ENCODE data around the gene HOXD9. TPM values are rescaled to one million over a fixed set of nuclear protein-coding genes. Genes with fewer than 3 reads are reported as not detected.

The HOXD9 gene
- total RNA-seq, 2 donors from 2014 or later = not detected

DNA sequence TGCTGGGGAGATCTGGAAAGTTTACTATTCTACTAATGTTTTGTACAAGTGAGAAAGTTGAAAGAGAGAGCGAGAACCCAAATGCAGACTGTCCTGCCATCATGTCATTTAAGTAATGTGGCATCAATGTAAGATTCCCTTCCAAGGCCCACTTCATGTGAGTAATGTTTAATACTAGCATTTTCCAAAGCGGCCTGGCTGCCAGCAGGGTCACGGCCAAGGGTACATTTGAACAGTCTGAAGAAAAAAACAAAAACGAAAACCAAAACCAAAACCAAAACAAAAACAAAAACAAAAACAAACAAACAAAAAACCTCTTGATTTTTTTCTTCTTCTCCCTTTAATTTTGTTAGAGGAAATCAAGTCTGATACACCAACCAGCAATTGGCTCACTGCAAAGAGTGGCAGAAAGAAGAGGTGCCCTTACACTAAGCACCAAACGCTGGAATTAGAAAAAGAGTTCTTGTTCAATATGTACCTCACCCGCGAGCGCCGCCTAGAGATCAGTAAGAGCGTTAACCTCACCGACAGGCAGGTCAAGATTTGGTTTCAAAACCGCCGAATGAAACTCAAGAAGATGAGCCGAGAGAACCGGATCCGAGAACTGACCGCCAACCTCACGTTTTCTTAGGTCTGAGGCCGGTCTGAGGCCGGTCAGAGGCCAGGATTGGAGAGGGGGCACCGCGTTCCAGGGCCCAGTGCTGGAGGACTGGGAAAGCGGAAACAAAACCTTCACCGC lies 3.7 kb upstream of the HOXD9 start:
- Mint-ChIP-seq H3K9me3 (no peaks in the 10 kb centered on the region), H3K27ac (no peak overlapping the region), H3K36me3 (ENCODE audit: low read depth) (peaks cover 7% of the 10 kb centered on the region), H3K4me1 (peaks cover 8% of the 10 kb centered on the region), H3K27me3 (peaks cover 63% of the 10 kb centered on the region), H3K4me3 (no peak overlapping the region)
- ATAC-seq (replicated peaks) = no peak

DNA sequence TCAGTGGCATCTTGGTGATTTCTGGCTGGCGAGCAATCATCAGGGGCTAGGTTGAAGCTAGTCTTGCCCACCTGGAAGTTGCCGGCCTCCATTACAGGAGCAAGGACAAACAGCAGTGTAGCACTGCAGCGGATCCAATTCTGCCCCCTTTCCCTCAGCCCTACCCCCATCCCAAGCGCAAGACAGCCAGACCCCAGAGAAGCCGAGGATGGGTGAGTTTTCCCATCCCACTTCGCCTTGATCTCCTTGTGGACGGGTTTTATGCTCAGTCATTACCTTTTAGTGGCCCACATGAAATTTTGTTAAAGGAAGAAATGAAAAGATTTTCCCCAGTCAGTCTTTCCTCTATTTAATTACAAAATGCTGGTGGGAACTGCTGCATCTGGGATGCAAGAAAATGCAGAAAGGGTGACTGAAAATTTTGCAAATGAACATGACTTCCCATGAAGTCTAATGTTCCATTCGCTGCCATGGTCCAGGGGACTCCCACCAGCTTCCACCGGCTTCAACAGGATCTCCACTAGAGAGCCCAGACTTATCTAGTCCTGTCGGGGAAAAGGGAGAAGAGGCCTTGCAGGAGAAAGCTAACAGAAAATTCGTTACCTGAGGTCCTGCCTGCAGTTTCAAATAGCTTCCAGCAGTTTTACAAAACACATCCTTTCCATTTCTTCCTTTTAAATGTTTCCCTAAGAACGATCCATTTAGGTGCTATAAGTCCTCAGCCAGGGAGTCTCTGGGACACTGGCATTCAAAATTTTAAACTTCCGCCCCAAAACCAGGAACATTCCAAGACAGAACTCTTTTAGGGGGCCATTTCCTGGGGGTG lies 1.9 kb upstream of the HOXD9 start:
- Mint-ChIP-seq H3K36me3 (ENCODE audit: low read depth) (peaks cover 7% of the 10 kb centered on the region), H3K9me3 (no peaks in the 10 kb centered on the region), H3K27ac (no peak overlapping the region), H3K4me3 (no peak overlapping the region), H3K27me3 (peaks cover 69% of the 10 kb centered on the region), H3K4me1 (peaks cover 8% of the 10 kb centered on the region)
- ATAC-seq (replicated peaks) = no peak

DNA sequence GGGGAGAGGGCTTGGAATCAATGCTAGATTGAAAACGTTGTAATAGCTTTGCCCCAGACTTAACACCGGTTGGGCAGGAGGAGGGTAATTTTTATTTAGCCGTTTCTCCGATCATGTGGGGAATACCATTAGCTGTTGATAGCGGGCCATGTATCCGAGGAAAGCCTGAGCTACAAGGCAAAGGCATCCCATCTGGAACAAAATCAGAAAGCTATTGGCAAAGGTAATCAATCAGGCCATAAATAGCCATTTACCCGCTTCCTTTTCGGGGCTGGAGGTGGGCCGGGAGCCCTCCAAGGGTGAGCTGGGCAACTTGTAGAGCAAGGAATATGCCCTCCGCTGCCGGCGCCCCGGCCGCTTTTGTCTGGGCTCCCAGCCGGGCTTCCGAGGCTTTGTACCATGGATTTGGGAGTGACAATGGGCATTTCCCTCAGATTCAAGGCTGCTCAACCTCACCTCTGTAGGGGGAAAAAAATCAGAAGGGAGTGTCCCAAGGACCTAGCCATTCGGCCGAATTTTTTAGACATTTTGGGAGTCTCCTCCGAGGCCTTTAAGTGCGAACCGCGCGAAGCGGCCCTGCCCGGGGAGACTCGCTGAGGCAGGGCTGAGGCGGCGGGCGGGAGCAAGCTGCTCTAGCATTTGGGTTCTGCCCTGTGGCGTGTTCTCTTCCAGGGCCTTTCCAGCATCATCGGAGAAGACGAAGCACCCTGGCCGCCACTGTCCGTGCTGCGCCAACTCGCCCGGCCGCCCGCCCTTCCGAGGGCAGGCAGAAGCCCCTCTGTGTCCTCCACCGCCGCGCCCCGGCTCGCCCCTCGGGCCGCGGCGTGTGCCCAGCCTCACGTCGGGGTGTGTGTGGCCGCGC lies 1.1 kb upstream of the HOXD9 start:
- H3K36me3 Mint-ChIP-seq (ENCODE audit: low read depth) = peaks cover 7% of the 10 kb centered on the region
- no peak for ATAC-seq (replicated peaks)

GRCh38 chr2:176122052-176122682 lies 352 bp upstream of the HOXD9 start:
- Mint-ChIP-seq H3K27ac (no peak overlapping the region), H3K9me3 (no peaks in the 10 kb centered on the region), H3K36me3 (ENCODE audit: low read depth) (peaks cover 7% of the 10 kb centered on the region), H3K4me3 (no peak overlapping the region), H3K4me1 (peaks cover 8% of the 10 kb centered on the region), H3K27me3 (peaks cover 69% of the 10 kb centered on the region)
- no peak for ATAC-seq (replicated peaks)

More for the DNA sequence above, 1.1 kb upstream of the HOXD9 start:
- peaks cover 72% of the 10 kb centered on the region for H3K27me3 Mint-ChIP-seq
- no peak overlapping the region for H3K27ac Mint-ChIP-seq
- H3K9me3 Mint-ChIP-seq = no peaks in the 10 kb centered on the region
- no peak overlapping the region for H3K4me3 Mint-ChIP-seq
- peaks cover 8% of the 10 kb centered on the region for H3K4me1 Mint-ChIP-seq

GRCh38 chr2:176123411-176124109 lies 1.0 kb downstream of the HOXD9 start:
- peaks cover 5% of the 10 kb centered on the region for H3K4me1 Mint-ChIP-seq
- no peaks in the 10 kb centered on the region for H3K9me3 Mint-ChIP-seq
- peaks cover 70% of the 10 kb centered on the region for H3K27me3 Mint-ChIP-seq
- H3K36me3 Mint-ChIP-seq (ENCODE audit: low read depth) = peaks cover 14% of the 10 kb centered on the region
- no peak overlapping the region for H3K27ac Mint-ChIP-seq
- H3K4me3 Mint-ChIP-seq = peak overlapping the region; percentile 12
- no peak for ATAC-seq (replicated peaks)

- Mint-ChIP-seq H3K27ac (no peak overlapping the region), H3K4me3 (peak overlapping the region; percentile 12), H3K27me3 (peaks cover 70% of the 10 kb centered on the region), H3K9me3 (no peaks in the 10 kb centered on the region), H3K36me3 (ENCODE audit: low read depth) (peaks cover 15% of the 10 kb centered on the region), H3K4me1 (no peaks in the 10 kb centered on the region)
- no peak for ATAC-seq (replicated peaks)
Measured at GRCh38 chr2:176124110-176124946, 1.8 kb downstream of the HOXD9 start.

DNA sequence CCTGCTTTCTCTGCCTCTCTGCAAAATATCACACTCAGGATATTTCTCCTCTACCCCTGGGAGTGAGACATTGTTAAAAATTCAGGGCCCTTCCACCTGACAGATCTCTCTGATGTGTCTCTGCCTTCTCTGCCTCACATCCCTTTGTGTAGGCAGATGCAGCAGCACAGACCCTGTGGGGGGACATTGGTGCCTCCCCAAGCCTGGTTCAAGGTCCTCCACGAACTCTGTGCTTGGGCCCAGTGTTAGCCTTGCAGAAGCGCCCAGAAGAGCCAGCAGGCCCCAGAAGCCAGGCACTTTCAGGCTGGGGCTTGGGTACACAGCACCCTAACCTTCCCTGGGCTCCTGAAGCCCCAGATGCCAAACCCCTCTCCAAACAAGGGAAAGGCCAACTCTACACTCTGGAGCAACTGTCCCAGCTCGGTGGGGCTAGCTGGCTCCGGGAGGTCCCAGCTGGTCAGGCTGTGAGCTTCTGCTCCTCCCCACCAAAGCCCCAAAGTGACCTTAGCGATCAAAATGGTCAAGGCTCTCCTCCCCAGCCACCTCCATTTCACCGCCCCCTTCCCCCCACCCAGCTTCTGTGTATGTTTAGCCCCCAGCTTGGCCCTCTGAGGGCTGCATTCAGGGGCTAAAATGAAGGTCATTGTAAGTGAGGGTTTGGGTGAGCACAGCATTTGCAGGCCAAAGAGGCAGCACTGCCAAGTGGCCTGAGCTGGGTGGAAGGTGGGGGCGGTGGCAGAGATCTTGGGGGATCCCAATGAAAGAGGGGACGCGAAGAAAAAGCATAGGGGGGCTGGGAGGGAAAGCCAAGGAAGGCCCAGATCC lies 2.6 kb downstream of the HOXD9 start:
- H3K27me3 Mint-ChIP-seq = peaks cover 62% of the 10 kb centered on the region
- H3K27ac Mint-ChIP-seq = no peak overlapping the region
- no peaks in the 10 kb centered on the region for H3K4me1 Mint-ChIP-seq
- peaks cover 9% of the 10 kb centered on the region for H3K36me3 Mint-ChIP-seq (ENCODE audit: low read depth)
- ATAC-seq (replicated peaks) = no peak
- H3K4me3 Mint-ChIP-seq = no peak overlapping the region
- no peaks in the 10 kb centered on the region for H3K9me3 Mint-ChIP-seq

- no peaks in the 10 kb centered on the region for H3K4me1 Mint-ChIP-seq
- ATAC-seq (replicated peaks) = no peak
- H3K4me3 Mint-ChIP-seq = no peak overlapping the region
- H3K27ac Mint-ChIP-seq = no peak overlapping the region
- peaks cover 57% of the 10 kb centered on the region for H3K27me3 Mint-ChIP-seq
- no peaks in the 10 kb centered on the region for H3K9me3 Mint-ChIP-seq
- peaks cover 10% of the 10 kb centered on the region for H3K36me3 Mint-ChIP-seq (ENCODE audit: low read depth)
Measured at GRCh38 chr2:176125772-176126054, 3.2 kb downstream of the HOXD9 start.

DNA sequence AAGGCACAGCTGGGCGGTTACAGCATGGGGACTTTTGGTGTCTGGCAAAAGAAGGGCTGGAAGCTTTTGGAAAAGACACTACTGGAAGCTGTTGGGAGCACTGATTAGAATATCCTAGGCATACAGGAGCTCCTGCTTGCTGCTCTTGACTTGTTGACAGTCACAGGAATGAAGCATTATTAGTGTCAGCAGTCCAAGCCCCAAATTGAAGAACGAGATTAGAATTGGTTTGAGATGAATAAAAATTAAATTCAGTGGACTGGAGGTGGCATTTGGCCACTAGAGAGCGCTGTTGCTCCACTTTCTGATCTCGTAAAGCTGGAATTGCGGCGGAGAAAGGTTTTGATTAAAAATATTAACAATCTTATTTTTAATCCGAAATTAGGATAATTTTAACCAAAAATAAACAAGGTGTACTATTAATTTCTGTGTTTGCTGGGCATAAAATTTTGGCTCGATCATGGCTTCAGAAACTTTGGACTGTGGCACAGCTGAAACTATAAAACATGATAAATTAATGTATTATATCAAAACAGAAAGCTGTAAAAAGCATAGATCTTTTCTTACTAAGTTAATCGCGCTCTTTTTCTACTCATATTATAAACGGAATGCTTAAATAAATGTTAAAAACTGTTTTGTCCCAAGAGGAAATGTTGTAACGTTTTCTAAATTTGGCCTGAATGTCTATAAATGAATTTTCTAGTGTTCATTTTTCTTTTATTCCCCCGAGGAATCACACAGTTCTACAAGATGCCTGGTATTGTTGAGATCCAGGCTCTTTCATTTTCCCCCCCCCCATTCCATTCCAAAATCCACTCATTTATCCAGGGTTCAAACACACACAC lies 4.6 kb downstream of the HOXD9 start:
- Mint-ChIP-seq H3K9me3 (no peaks in the 10 kb centered on the region), H3K36me3 (ENCODE audit: low read depth) (peaks cover 18% of the 10 kb centered on the region), H3K4me1 (peaks cover under 1% of the 10 kb centered on the region), H3K27ac (no peak overlapping the region), H3K4me3 (no peak overlapping the region), H3K27me3 (peaks cover 66% of the 10 kb centered on the region)
- no peak for ATAC-seq (replicated peaks)

GRCh38 chr2:176127774-176128072 lies 5.2 kb downstream of the HOXD9 start:
- H3K9me3 Mint-ChIP-seq = no peaks in the 10 kb centered on the region
- peaks cover 4% of the 10 kb centered on the region for H3K4me1 Mint-ChIP-seq
- H3K36me3 Mint-ChIP-seq (ENCODE audit: low read depth) = peaks cover 23% of the 10 kb centered on the region
- H3K27me3 Mint-ChIP-seq = peaks cover 71% of the 10 kb centered on the region
- no peak overlapping the region for H3K4me3 Mint-ChIP-seq
- no peak overlapping the region for H3K27ac Mint-ChIP-seq
- ATAC-seq (replicated peaks) = no peak

DNA sequence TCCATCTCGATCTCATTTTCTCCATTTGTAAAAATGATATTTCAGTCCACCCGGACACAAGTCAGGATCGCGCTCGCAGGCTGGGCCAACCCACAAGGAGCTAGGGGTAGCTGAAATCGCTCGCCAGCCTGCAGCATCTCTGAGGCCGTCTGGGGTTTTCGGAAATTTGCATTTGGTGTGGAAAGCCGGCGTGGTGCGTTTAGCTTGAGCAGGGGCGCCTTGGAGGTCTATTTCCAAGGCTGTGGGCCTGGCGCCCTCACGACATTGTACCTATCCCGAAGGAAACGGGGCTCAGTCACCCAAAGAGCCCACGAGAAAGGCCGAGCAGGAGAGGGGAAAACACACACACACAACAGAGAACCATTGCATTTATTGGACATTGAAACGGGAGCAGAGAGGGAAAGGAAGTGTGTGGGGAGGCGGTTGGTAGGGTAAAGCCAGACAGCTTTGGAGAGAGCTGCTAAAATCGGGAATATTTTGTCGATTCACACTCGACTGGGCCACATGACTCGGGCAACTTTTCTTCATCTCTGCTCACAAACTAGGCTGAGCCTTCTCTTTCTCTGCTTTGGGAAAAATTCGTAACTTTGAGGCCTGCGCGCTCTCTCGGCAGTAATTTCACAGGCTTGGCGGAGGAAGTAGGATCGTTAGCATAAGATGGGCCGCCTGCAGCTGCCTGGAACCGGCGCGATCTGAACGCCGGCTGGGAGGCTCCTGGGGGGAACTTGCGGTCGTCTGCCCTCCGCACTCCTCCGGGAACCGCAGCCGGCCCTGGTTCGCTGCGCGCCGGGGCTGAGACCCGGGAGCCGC lies 5.9 kb downstream of the HOXD9 start:
- Mint-ChIP-seq H3K4me3 (peak overlapping the region; percentile 19), H3K9me3 (no peaks in the 10 kb centered on the region), H3K4me1 (peaks cover 4% of the 10 kb centered on the region), H3K36me3 (ENCODE audit: low read depth) (peaks cover 23% of the 10 kb centered on the region), H3K27ac (no peak overlapping the region), H3K27me3 (peaks cover 74% of the 10 kb centered on the region)
- no peak for ATAC-seq (replicated peaks)

All from activated T-helper 17 cell treated with anti-CD3 and anti-CD28 coated beads, Interleukin-2, amount 50 U/mL, for 72 hours (primary cell).